Vagina (tissue), 2 donors: ENCODE data around the gene VPS37D. TPM values are rescaled to one million over a fixed set of nuclear protein-coding genes. Genes with fewer than 3 reads are reported as not detected.
A peak's percentile ranks its signal among the peaks of the same experiment; 100 is the strongest.

ENCODE experiments used
- DNase-seq, 2 donors: peaks; one replicate each; pipeline ENCODE4 v3.0.0-alpha.2; 2017; ENCODE audit errors: extremely low spot score in 2 of 2
- H3K27ac ChIP-seq: fragments of 200-600 bp; sonication (generic); one replicate; pipeline ENCODE4 v1.5.1; 2019
- H3K27me3 ChIP-seq: fragments of 200-600 bp; sonication (generic); one replicate; pipeline ENCODE4 v1.5.1; 2019
- H3K36me3 ChIP-seq, 2 donors: fragments of 200-600 bp; sonication (generic); one replicate each; pipeline ENCODE4 v1.5.1; 2017 to 2019
- H3K4me1 ChIP-seq: fragments of 200-600 bp; sonication (generic); one replicate; pipeline ENCODE4 v1.5.1; 2019
- H3K4me3 ChIP-seq, 2 donors: fragments of 200-600 bp; sonication (generic); 1 replicate in 1 of 2; 2 replicates in 1 of 2; pipeline ENCODE4 v1.5.1; 2016 to 2019
- H3K9me3 ChIP-seq: fragments of 200-600 bp; sonication (generic); one replicate; pipeline ENCODE4 v1.5.1; 2019
- CTCF ChIP-seq, 3 experiments: fragments of 450-650 bp in 2 of 3; fragments of 200-600 bp in 1 of 3; sonication (generic) in 1 of 3; IDR thresholded peaks; one replicate each; pipeline ENCODE4 v1.5.1; 2017 to 2019; ENCODE audit warnings: antibody characterized with exemption in 3 of 3, mild to moderate bottlenecking in 2 of 3, moderate library complexity in 2 of 3
- POLR2A ChIP-seq, 2 donors: fragments of 450-650 bp; IDR thresholded peaks; one replicate each; pipeline ENCODE4 v1.6.1; 2017; ENCODE audit warnings: antibody characterized with exemption in 2 of 2, mild to moderate bottlenecking in 2 of 2, moderate library complexity in 2 of 2
- POLR2AphosphoS5 ChIP-seq, 2 donors: sonication (generic); formaldehyde crosslinking; IDR thresholded peaks; one replicate each; pipeline ENCODE4 v1.9.0; 2017; ENCODE audit warnings: antibody characterized with exemption in 2 of 2, mild to moderate bottlenecking in 2 of 2, low read depth in 1 of 2; ENCODE audit not compliant: insufficient read depth in 1 of 2
- intact Hi-C: fragments of 100-400 bp; cut with DNase I; formaldehyde crosslinking; loops from one replicate; pipeline ENCODE4 v1.15.1; 2023
- total RNA-seq: library from RNA; depleted of rRNA; stranded (reverse); fragments of >200 nt; gene quantifications from one replicate; pipeline ENCODE4 v1.2.3, GENCODE V29; 2016

Gene VPS37D
- total RNA-seq, 1 donor from 2014 or later, result 5.4 TPM

- H3K27me3 ChIP-seq, result no peaks in the 10 kb centered on the region
- no peak for TF ChIP-seq POLR2AphosphoS5 (IDR thresholded peaks at IDR 0.05; ENCODE audit: insufficient read depth in 1 of 2, low read depth in 1 of 2)
- no peak for TF ChIP-seq CTCF (IDR thresholded peaks at IDR 0.05)
- no peak for TF ChIP-seq POLR2A (IDR thresholded peaks at IDR 0.05)
- no peak for DNase-seq
- H3K36me3 ChIP-seq, result no peaks in the 10 kb centered on the region
- H3K9me3 ChIP-seq, result no peaks in the 10 kb centered on the region
- intact Hi-C loops, result no loop called here
- H3K27ac ChIP-seq, result no peak overlapping the region
- no peak overlapping the region for H3K4me3 ChIP-seq
- peaks cover 55% of the 10 kb centered on the region for H3K4me1 ChIP-seq
Measured at GRCh38 chr7:73681031-73681430, 13.4 kb downstream of the VPS37D start.

- no peaks in the 10 kb centered on the region for H3K27me3 ChIP-seq
Measured at GRCh38 chr7:73682745-73683055, 15.1 kb downstream of the VPS37D start.

GRCh38 chr7:73683056-73683787 lies 15.6 kb downstream of the VPS37D start, which contains the start of the genes BUD23 and DNAJC30:
TSS of gene BUD23 (plus strand) at chr7:73683597. CDS start at chr7:73683626, 29 bp downstream.
TSS of gene DNAJC30 (minus strand) at chr7:73683453. CDS start at chr7:73683423, 30 bp downstream.
- Histone ChIP-seq H3K9me3 (no peaks in the 10 kb centered on the region), H3K4me1 (peaks cover 55% of the 10 kb centered on the region), H3K36me3 (peaks cover 0 to 14% of the 10 kb centered on the region in 2 donors), H3K27me3 (no peaks in the 10 kb centered on the region), H3K27ac (peak within 1 kb of the TSS; percentile 70), H3K4me3 (peak within 1 kb of the TSS; percentile 74 to 98)
- intact Hi-C loops, result no loop called here
- peak in 1 of 2 donors; percentile 98 for DNase-seq
- TF ChIP-seq CTCF (IDR thresholded peaks at IDR 0.05), result peak in 1 of 3 experiments; percentile 21
- TF ChIP-seq POLR2A (IDR thresholded peaks at IDR 0.05), result peak in 1 of 2 donors; percentile 14
- TF ChIP-seq POLR2AphosphoS5 (IDR thresholded peaks at IDR 0.05; ENCODE audit: insufficient read depth in 1 of 2, low read depth in 1 of 2), result peak; percentile 83 to 87

More at GRCh38 chr7:73682745-73683055, 15.1 kb downstream of the VPS37D start:
- no peaks in the 10 kb centered on the region for H3K9me3 ChIP-seq
- TF ChIP-seq POLR2AphosphoS5 (IDR thresholded peaks at IDR 0.05; ENCODE audit: insufficient read depth in 1 of 2, low read depth in 1 of 2) (no peak), CTCF (IDR thresholded peaks at IDR 0.05) (no peak), POLR2A (IDR thresholded peaks at IDR 0.05) (no peak)
- intact Hi-C loops, result no loop called here
- peaks cover 0 to 14% of the 10 kb centered on the region in 2 donors for H3K36me3 ChIP-seq
- H3K4me3 ChIP-seq, result peak overlapping the region; percentile 74 to 98
- no peak for DNase-seq
- peaks cover 55% of the 10 kb centered on the region for H3K4me1 ChIP-seq
- H3K27ac ChIP-seq, result peak overlapping the region; percentile 70

GRCh38 chr7:73683788-73684693 lies 16.4 kb downstream of the VPS37D start:
- intact Hi-C loops, result no loop called here
- Histone ChIP-seq H3K36me3 (peaks cover 0 to 17% of the 10 kb centered on the region in 2 donors), H3K4me1 (peaks cover 55% of the 10 kb centered on the region), H3K27ac (peak overlapping the region; percentile 70), H3K27me3 (no peaks in the 10 kb centered on the region), H3K9me3 (no peaks in the 10 kb centered on the region), H3K4me3 (peak overlapping the region; percentile 74 to 98)
- DNase-seq, result no peak
- TF ChIP-seq CTCF (IDR thresholded peaks at IDR 0.05) (no peak), POLR2AphosphoS5 (IDR thresholded peaks at IDR 0.05; ENCODE audit: insufficient read depth in 1 of 2, low read depth in 1 of 2) (peak in 1 of 2 donors; percentile 12)
